Activated CD8-positive, alpha-beta memory T cell treated with anti-CD3 and anti-CD28 coated beads, Interleukin-2, amount 50 U/mL, for 1 hour (primary cell): ENCODE data around the gene ALKAL2.

ENCODE experiments used
- DNase-seq: peaks from one replicate; pipeline ENCODE4 v3.0.0-alpha.2; 2020; ENCODE audit errors: extremely low read depth

ALKAL2 gene

DNA sequence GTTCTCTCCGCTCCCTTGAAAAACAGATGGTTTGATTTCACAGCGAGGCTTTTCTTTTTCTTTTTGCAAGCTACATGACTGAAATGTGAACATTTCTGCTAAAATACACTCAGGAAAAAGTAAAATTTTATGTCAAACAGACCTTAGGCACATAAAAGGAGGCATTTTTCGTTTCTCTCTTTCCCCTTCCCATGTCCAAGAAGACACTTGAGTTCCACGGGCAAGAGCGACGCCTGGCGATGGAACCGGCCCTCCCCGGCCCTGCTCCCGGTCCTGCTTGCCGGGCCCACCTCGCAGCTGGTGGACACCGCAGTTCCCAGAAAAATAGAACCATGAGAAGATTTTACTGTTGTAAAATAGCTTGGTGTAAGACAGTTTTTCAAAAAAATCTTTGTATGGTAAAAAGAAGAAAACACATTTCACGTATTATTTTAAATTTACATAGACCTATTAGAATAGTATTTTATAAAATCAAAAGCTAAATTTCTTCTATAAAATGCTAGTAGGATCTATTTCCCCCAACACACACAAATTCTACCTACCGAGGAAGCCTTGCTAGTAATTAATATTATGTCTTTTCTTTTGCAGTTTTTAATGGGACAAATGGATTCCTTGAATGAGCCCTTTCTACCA is 2.3 kb upstream of the ALKAL2 start:
- no peak for DNase-seq

DNA sequence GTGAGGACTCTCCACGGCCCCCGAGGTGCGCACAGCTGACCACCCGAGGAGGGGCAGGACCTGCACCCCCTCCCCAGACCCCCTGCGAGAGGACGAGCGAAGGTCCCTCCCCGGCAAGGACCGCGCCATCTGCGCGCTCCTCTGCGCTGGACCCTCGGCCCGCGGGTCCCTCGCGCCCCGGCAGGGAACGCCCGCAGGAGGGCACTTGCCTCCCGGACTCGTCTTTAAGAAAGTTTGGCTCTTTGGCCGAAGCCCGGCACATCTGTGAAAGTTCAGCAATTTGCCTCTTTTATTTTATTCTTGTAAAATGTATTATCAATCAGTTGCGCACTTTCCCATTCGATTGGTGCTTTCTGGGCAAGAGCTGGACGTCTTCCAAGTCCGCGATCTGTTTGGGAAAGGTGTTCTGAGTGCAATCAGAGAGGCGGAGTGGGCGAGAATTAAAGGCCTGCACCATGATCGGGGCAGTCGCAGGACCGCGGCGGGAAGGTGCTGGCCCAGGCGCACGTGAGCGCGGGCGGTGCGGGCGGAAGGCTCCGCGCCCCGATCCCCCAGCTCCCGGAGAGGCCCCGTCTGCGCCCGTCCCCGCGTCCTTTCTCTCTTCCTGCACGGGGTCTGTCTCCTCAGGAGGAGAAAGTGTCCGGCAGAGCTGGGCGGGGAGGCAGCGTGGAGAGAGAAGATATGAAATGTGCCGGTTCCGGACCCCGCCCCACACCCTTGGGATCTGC is 1.6 kb upstream of the ALKAL2 start:
- DNase-seq, result no peak

DNA sequence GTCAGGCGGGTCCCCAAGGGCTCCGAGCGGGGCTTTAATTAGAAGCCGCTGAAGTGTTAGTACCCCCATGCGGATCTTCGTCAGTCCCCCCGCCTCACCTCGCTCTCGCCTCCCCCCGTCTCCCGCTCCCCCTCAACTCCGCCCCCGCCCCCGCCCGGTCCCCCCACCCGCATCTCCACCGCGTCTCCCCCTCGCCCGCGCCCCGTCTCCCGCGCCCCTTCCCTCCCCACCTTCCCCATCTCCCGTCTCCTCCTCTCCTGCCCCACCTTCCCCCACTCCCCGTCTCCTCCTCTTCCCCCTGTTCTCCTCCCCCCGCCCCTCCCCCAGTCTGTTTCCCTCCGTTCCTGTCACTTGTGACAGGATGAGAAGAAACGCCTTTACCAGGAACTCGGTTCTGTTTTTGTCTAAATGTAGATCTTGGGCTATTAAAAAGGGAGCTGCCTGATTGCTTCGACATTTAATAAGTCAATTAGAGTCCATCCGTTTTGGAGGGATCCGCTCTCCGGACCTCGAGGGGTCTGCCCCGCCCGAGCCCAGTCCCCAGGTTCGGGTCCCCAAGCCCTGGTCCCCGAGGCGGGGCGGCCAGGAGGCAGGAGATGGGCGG is 969 bp upstream of the ALKAL2 start:
- DNase-seq, result no peak

DNA sequence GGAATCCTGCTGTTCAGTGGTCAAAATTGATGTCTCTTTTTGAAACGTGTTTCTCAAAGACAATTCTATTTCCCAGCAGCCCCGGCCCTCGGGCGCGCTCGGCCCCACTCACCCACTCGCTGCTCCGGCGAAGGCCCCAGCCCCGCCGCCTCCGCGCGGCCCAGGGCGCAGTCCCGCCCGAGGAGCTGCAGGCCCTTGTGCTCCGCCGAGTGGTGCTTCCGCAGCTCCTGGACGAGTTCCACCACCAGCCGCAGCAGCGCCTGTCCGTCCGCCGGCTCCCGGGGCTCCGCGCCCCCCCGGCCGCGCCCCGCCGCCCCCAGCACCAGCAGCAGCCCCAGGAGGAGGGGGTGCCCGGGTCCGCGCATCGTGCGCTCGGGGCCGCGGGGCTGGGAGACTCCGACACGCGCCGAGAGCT is 413 bp downstream of the ALKAL2 start:
- no peak for DNase-seq

GRCh38 chr2:286774-287392 is 1.0 kb downstream of the ALKAL2 start:
- no peak for DNase-seq

DNA sequence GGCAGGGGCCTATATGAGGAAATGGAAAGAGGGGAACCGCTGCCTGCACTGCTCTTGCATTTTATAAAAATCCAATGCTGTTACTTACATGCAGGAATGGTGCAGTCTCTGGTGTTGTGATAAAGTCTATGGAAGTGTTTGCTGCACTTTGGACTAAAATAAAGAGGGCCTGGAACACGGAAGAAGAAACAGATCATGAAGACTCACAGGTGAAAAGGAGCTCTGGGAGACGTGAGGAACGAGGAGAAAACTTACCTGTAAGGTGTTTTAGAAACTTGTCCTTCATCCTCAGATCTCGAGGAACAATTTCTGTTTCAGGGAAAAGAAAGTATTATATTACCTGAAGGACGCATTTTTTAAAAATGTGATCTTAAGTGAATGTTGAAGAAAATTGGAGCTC is 1.9 kb downstream of the ALKAL2 start:
- DNase-seq, result no peak

- no peak for DNase-seq
These were observed 2.4 kb downstream of the ALKAL2 start for GRCh38 chr2:285531-285930.

- DNase-seq, result no peak
These were observed 2.9 kb downstream of the ALKAL2 start for GRCh38 chr2:284896-285492.

GRCh38 chr2:283996-284794 is 3.7 kb downstream of the ALKAL2 start:
- DNase-seq, result no peak

GRCh38 chr2:282371-283263 is 5.3 kb downstream of the ALKAL2 start:
- DNase-seq, result no peak

GRCh38 chr2:281381-281780 is 6.5 kb downstream of the ALKAL2 start:
- no peak for DNase-seq

DNA sequence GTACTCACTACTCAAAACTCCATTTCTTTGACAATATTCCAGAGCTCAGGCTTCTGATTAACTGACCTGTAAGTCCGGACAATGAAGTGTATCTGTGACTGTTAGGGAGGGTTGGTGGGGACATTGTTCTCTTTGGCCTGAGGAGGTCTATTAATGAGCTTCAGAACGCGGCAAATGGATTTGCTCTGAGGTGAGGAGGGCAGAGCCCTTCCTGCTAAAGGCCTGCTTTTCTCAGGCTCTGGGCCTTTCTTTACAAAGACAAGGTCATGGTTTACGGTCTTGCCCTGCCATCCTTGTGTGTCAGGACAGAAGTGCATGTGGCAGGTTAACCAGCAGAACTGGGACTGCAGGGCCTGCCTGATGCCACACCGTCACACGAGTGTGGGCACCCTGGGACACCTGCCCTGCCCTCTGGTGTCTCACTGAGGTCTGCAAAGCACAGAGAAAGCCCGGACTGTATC is 7.2 kb downstream of the ALKAL2 start:
- no peak for DNase-seq

GRCh38 chr2:279956-280649 is 7.8 kb downstream of the ALKAL2 start:
- DNase-seq, result no peak

DNA sequence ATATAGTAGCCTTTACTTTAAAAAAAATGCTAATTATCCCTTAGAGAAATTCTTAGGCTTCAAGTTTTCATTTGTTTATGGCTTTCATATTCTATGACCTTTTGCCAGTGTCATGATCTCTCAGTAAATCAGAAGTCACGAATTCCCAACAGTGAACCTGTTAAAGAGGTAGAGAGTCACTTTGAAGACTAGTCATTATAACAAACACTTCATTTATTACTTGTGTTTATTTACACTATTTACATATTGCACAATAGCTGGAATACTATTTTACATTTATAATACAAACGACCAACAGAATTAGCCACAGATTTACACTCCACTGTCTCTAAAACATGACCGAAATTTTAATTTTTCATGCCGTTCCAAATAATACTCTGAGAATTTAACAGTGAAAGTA is 8.5 kb downstream of the ALKAL2 start:
- DNase-seq, result no peak

- DNase-seq, result no peak
These were observed 9.0 kb downstream of the ALKAL2 start for GRCh38 chr2:278927-279320.

- DNase-seq, result no peak
These were observed 9.5 kb downstream of the ALKAL2 start for GRCh38 chr2:278312-278926.

GRCh38 chr2:275466-275865 is 12.4 kb downstream of the ALKAL2 start:
- no peak for DNase-seq

DNA sequence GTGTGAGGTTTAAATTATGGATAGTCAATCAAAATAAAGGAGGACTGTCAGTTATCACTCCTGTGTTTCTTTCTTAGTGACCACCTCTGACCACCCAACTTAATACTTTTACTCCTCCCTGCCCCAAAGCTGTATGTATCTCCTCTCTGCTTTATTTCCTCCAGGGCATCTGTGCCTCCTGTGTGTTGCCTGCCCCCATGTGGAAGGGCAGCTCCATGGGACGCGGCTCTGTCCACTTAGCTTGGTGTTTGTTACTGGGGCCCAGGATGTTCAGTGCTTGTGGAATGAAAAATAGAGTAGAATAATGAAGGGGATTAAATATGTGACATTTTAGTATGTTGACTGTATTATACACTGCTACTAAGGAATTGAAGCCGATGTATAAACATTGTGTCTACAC is 13.4 kb downstream of the ALKAL2 start:
- DNase-seq, result no peak

DNA sequence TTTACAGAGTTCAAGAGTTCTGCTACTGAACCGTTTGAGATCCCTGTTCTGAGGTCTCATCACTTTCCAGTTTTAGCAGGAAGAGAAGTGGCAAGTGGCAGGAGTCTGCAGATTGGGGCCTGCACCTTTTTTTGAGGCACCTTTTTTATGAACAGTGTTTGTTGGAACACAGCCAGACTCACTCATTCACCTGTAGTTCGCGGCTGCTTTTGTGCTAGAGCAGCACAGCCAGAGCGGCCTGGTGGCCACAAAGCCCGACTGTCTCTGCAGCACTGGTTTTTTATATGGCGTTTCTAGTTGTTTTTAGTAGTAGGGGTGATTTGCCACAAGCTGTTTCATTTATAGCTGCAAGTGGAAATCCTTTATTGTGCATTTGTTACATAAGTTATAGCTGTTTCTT is 14.6 kb downstream of the ALKAL2 start:
- no peak for DNase-seq
